Transverse colon (tissue), 4 donors: ENCODE data around the gene ARHGAP6.

Source experiments
- CTCF ChIP-seq, 5 experiments: fragments of 200-600 bp in 3 of 5; fragments of 450-650 bp in 2 of 5; sonication (generic) in 3 of 5; IDR thresholded peaks; 1 replicate in 2 of 5; 2 replicates in 3 of 5; pipeline ENCODE4 v1.5.1; 2016 to 2017; ENCODE audit warnings: antibody characterized with exemption in 5 of 5, inconsistent platforms in 3 of 5, mild to moderate bottlenecking in 2 of 5, moderate library complexity in 1 of 5
- EP300 ChIP-seq: sonication (generic); formaldehyde crosslinking; IDR thresholded peaks from one replicate; pipeline ENCODE4 v1.6.1; 2017; ENCODE audit warnings: antibody characterized with exemption, low read depth
- POLR2AphosphoS5 ChIP-seq, 3 donors: sonication (generic); formaldehyde crosslinking; IDR thresholded peaks; one replicate each; pipeline ENCODE4 v1.6.1; 2016; ENCODE audit warnings: antibody characterized with exemption in 3 of 3

- TF ChIP-seq POLR2AphosphoS5 (IDR thresholded peaks at IDR 0.05) (no peak), EP300 (no peak), CTCF (IDR thresholded peaks at IDR 0.05) (no peak)
Measured at GRCh38 chrX:11619441-11619840, 46.3 kb downstream of the ARHGAP6 start.
